ENCODE measurements around the gene JARID2. TPM values are rescaled to one million over a fixed set of nuclear protein-coding genes. Genes with fewer than 3 reads are reported as not detected.

Gene JARID2
- total and polyA plus RNA-seq, 8 donors = 2.4 to 42.6 (median 11.5) TPM

GRCh38 chr6:15352845-15353244, 107.0 kb downstream of the JARID2 start:
- Histone ChIP-seq H3K27ac (no peak overlapping the region), H3K9me3 (no peaks in the 10 kb centered on the region), H3K36me3 (no peaks in the 10 kb centered on the region), H3K4me3 (no peak overlapping the region), H3K4me1 (peaks cover 9 to 78% (median 33%) of the 10 kb centered on the region in 4 donors), H3K27me3 (no peaks in the 10 kb centered on the region)
- intact Hi-C loops (cut with DNase I; ENCODE audit: low total_unique reads) = no loop called here
- 56 to 71% (median 64%) methylated on average over 2 of the region's 2 CpGs for WGBS, 5 donors
- DNase-seq = no peak
- TF ChIP-seq EP300 (IDR thresholded peaks at IDR 0.05) (no peak), POLR2A (IDR thresholded peaks at IDR 0.05) (no peak), CTCF (IDR thresholded peaks at IDR 0.05) (no peak), POLR2AphosphoS5 (IDR thresholded peaks at IDR 0.05) (no peak)

GRCh38 chr6:15355683-15356099, 109.8 kb downstream of the JARID2 start:
- H3K27ac ChIP-seq = no peak overlapping the region
- TF ChIP-seq POLR2AphosphoS5 (IDR thresholded peaks at IDR 0.05) (no peak), EP300 (IDR thresholded peaks at IDR 0.05) (no peak), CTCF (IDR thresholded peaks at IDR 0.05) (no peak)
- 75 to 88% (median 83%) methylated on average over 10 of the region's 10 CpGs for WGBS, 5 donors
- H3K36me3 ChIP-seq = no peaks in the 10 kb centered on the region
- H3K4me3 ChIP-seq = no peak overlapping the region
- H3K27me3 ChIP-seq = no peaks in the 10 kb centered on the region
- peak in 1 of 2 donors; percentile 45 for DNase-seq
- H3K4me1 ChIP-seq = peaks cover 9 to 70% (median 32%) of the 10 kb centered on the region in 4 donors
- no peaks in the 10 kb centered on the region for H3K9me3 ChIP-seq
- intact Hi-C loops (cut with DNase I; ENCODE audit: low total_unique reads) = no loop called here

GRCh38 chr6:15356179-15356578, 110.3 kb downstream of the JARID2 start:
- H3K27ac ChIP-seq = no peak overlapping the region
- intact Hi-C loops (cut with DNase I; ENCODE audit: low total_unique reads) = no loop called here
- H3K36me3 ChIP-seq = no peaks in the 10 kb centered on the region
- no peak for DNase-seq
- H3K9me3 ChIP-seq = no peaks in the 10 kb centered on the region
- 66 to 78% (median 77%) methylated on average over 6 of the region's 6 CpGs for WGBS, 5 donors
- TF ChIP-seq POLR2AphosphoS5 (IDR thresholded peaks at IDR 0.05) = no peak
- TF ChIP-seq CTCF (IDR thresholded peaks at IDR 0.05) = no peak
- TF ChIP-seq POLR2A (IDR thresholded peaks at IDR 0.05) = no peak
- no peak for TF ChIP-seq EP300 (IDR thresholded peaks at IDR 0.05)
- H3K4me1 ChIP-seq = peaks cover 9 to 65% (median 30%) of the 10 kb centered on the region in 4 donors
- H3K27me3 ChIP-seq = no peaks in the 10 kb centered on the region
- no peak overlapping the region for H3K4me3 ChIP-seq

GRCh38 chr6:15356937-15357336, 111.1 kb downstream of the JARID2 start:
- Histone ChIP-seq H3K36me3 (no peaks in the 10 kb centered on the region), H3K4me1 (peaks cover 9 to 58% (median 25%) of the 10 kb centered on the region in 4 donors), H3K27ac (no peak overlapping the region), H3K4me3 (no peak overlapping the region), H3K27me3 (no peaks in the 10 kb centered on the region), H3K9me3 (no peaks in the 10 kb centered on the region)
- WGBS, 5 donors = 60 to 84% (median 78%) methylated on average over 5 of the region's 5 CpGs
- TF ChIP-seq POLR2AphosphoS5 (IDR thresholded peaks at IDR 0.05) (no peak), CTCF (IDR thresholded peaks at IDR 0.05) (no peak), POLR2A (IDR thresholded peaks at IDR 0.05) (no peak), EP300 (IDR thresholded peaks at IDR 0.05) (no peak)
- intact Hi-C loops (cut with DNase I; ENCODE audit: low total_unique reads) = no loop called here
- DNase-seq = no peak
